CD4-positive, CD25-positive, alpha-beta regulatory T cell (primary cell): ENCODE data around the gene KLHL8. TPM values are rescaled to one million over a fixed set of nuclear protein-coding genes. Genes with fewer than 3 reads are reported as not detected.

Experiments used
- ATAC-seq, 2 donors: fragments of 150-1000 bp; cut with Tn5 transposase; one replicate each; pipeline ENCODE4 v1.10.0; 2021; ENCODE audit warnings: low read depth in 2 of 2, moderate number of reproducible peaks in 2 of 2, moderate library complexity in 1 of 2
- DNase-seq, 3 donors: peaks; one replicate each; pipeline versions ENCODE4 v3.0.0 to v3.0.0-alpha.2; 2012 to 2022; ENCODE audit warnings: mixed read lengths in 1 of 3
- H3K27ac ChIP-seq: one replicate; pipeline ENCODE4 v1.7.0; 2013; ENCODE audit warnings: mild to moderate bottlenecking, low read length; ENCODE audit not compliant: insufficient read depth, poor library complexity, severe bottlenecking
- H3K27me3 ChIP-seq: one replicate; pipeline ENCODE4 v1.7.0; 2013; ENCODE audit warnings: low read length; ENCODE audit not compliant: control insufficient read depth, insufficient read depth
- H3K36me3 ChIP-seq: one replicate; pipeline ENCODE4 v1.7.0; 2013; ENCODE audit warnings: mild to moderate bottlenecking, low read length, moderate library complexity; ENCODE audit not compliant: control insufficient read depth, insufficient read depth
- H3K4me1 ChIP-seq: 2 replicates; pipeline ENCODE4 v1.7.0; 2013; ENCODE audit warnings: mild to moderate bottlenecking, low read length; ENCODE audit not compliant: insufficient read depth, control insufficient read depth, poor library complexity, severe bottlenecking
- H3K4me3 ChIP-seq: one replicate; pipeline ENCODE4 v1.7.0; 2013; ENCODE audit warnings: low read depth, mild to moderate bottlenecking, low read length, moderate library complexity
- H3K9me3 ChIP-seq, 2 experiments: 1 replicate in 1 of 2; 2 replicates in 1 of 2; pipeline ENCODE4 v1.7.0; 2013; ENCODE audit warnings: low read length in 2 of 2, mild to moderate bottlenecking in 1 of 2, moderate library complexity in 1 of 2; ENCODE audit not compliant: control insufficient read depth in 2 of 2
- H3K27ac Mint-ChIP-seq, 3 donors: one replicate each; pipeline ENCODE4 v1.8.0; 2020 to 2022; ENCODE audit warnings: mild to moderate bottlenecking in 3 of 3, mixed read lengths in 3 of 3, moderate library complexity in 2 of 3
- H3K27me3 Mint-ChIP-seq: one replicate; pipeline ENCODE4 v1.8.0; 2022; ENCODE audit warnings: mild to moderate bottlenecking, mixed read lengths
- H3K36me3 Mint-ChIP-seq: one replicate; pipeline ENCODE4 v1.8.0; 2020; ENCODE audit warnings: mixed read lengths
- H3K4me1 Mint-ChIP-seq, 4 donors: one replicate each; pipeline ENCODE4 v1.8.0; 2020 to 2022; ENCODE audit warnings: mixed read lengths in 4 of 4, mild to moderate bottlenecking in 1 of 4
- H3K4me3 Mint-ChIP-seq, 4 donors: one replicate each; pipeline ENCODE4 v1.8.0; 2020 to 2022; ENCODE audit warnings: mild to moderate bottlenecking in 4 of 4, mixed read lengths in 4 of 4, moderate library complexity in 3 of 4
- H3K9me3 Mint-ChIP-seq, 7 donors: one replicate each; pipeline ENCODE4 v1.8.0; 2020 to 2022; ENCODE audit warnings: mixed read lengths in 7 of 7, mild to moderate bottlenecking in 3 of 7, moderate library complexity in 2 of 7
- polyA plus RNA-seq, 4 donors: library from polyadenylated mRNA; unstranded; fragments of 300-500 nt; fragmentation: Illumina TruSeq; gene quantifications; one replicate each; pipeline ENCODE4 v1.2.3, GENCODE V29; 2021
- total RNA-seq: library from RNA; stranded (reverse); gene quantifications from one replicate; pipeline ENCODE4 v1.2.3, GENCODE V29; 2022

The KLHL8 gene
- total and polyA plus RNA-seq, 5 donors from 2014 or later = 5.7 to 11.1 (median 9.1) TPM

DNA sequence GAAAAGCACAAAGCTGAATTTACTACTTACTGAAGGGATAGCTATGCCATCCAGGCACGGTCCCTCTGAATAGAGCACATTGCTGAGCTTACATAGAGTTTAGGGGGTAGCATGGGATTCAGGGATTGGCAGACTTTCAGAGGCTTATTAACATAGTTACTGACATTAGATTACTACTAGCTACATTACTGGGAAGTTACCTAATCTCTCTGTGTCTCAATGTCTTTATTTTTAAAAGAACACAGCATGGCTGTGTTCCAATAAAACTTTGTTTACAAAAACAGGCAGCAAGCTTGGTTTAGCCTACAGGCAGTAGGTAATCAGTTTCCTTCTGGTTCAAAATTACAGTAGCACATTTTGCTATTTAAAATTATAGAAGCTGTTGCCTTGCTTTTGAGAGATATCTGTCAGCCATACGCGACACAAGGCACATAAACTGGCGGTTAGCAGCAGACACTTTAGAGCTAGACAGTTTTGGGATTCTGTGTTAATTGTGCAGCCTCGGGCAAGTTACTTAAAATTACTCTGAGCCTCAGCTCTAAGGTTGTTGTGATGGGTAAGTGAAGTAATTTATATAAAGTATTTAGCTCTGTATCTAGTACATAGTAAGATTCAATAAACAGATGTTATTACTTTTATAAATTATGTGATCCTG, 6.9 kb downstream of the KLHL8 start:
- DNase-seq (no peak), ATAC-seq (no peak)
- no peak overlapping the region for H3K27ac ChIP-seq
- Mint-ChIP-seq H3K4me1 (peaks cover 12 to 20% (median 18%) of the 10 kb centered on the region in 4 donors), H3K27me3 (peaks cover 4% of the 10 kb centered on the region), H3K9me3 (no peaks in the 10 kb centered on the region), H3K27ac (no peak overlapping the region), H3K36me3 (no peaks in the 10 kb centered on the region), H3K4me3 (no peak overlapping the region)
- no peak overlapping the region for H3K4me3 ChIP-seq
- no peaks in the 10 kb centered on the region for H3K9me3 ChIP-seq
- H3K4me1 ChIP-seq = no peaks in the 10 kb centered on the region
- no peaks in the 10 kb centered on the region for H3K36me3 ChIP-seq
- H3K27me3 ChIP-seq = no peaks in the 10 kb centered on the region

DNA sequence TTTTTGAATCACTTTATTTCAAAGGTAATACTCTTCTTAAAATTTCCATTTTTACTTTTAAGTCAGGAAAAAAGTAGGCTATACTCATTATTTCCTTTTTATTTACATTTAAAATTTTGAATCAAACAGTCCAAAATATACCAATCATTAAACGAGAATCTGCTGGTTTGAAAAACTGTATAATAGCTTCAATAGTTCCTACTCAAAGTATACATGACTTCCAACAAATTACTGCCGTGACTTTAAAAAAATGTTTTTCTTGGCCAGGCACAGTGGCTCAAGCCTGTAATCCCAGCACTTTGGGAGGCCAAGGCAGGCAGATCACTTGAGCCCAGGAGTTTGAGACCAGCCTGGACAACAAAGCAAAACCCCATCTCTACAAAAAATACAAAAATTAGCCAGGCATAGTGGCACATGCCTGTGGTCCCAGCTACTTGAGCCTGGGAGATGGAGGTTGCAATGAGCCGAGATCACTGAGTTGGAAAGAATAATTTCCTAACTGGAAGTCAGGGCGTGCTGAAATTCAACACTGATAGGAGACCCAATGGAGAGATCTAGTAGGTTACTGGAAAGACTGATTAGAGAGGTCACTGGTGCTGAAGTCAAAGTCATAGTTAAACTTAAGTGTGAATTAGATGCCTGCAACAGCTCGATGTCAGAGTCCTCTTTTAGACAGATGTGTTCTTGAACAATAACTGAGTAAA, 9.0 kb downstream of the KLHL8 start:
- Mint-ChIP-seq H3K27ac (no peak overlapping the region), H3K27me3 (peaks cover 1% of the 10 kb centered on the region), H3K9me3 (peaks cover 0 to 1% (median 0%) of the 10 kb centered on the region in 7 donors), H3K36me3 (peaks cover 5% of the 10 kb centered on the region), H3K4me1 (peaks cover 7 to 17% (median 13%) of the 10 kb centered on the region in 4 donors), H3K4me3 (no peak overlapping the region)
- Histone ChIP-seq H3K27me3 (no peaks in the 10 kb centered on the region), H3K4me3 (no peak overlapping the region), H3K36me3 (no peaks in the 10 kb centered on the region), H3K4me1 (no peaks in the 10 kb centered on the region), H3K27ac (no peak overlapping the region), H3K9me3 (no peaks in the 10 kb centered on the region)
- DNase-seq = no peak
- no peak for ATAC-seq

GRCh38 chr4:87209696-87210095, 10.7 kb downstream of the KLHL8 start:
- Histone ChIP-seq H3K4me3 (no peak overlapping the region), H3K36me3 (no peaks in the 10 kb centered on the region), H3K27me3 (no peaks in the 10 kb centered on the region), H3K9me3 (no peaks in the 10 kb centered on the region), H3K27ac (no peak overlapping the region), H3K4me1 (no peaks in the 10 kb centered on the region)
- peaks cover 9 to 22% (median 17%) of the 10 kb centered on the region in 4 donors for H3K4me1 Mint-ChIP-seq
- no peaks in the 10 kb centered on the region for H3K27me3 Mint-ChIP-seq
- H3K4me3 Mint-ChIP-seq = peak overlapping the region in 1 of 4 donors; percentile 16
- peak; percentile 47 to 50 for ATAC-seq
- no peak overlapping the region for H3K27ac Mint-ChIP-seq
- peaks cover 0 to 5% (median 0%) of the 10 kb centered on the region in 7 donors for H3K9me3 Mint-ChIP-seq
- H3K36me3 Mint-ChIP-seq = peaks cover 18% of the 10 kb centered on the region
- peak in 1 of 3 donors; percentile 10 for DNase-seq

DNA sequence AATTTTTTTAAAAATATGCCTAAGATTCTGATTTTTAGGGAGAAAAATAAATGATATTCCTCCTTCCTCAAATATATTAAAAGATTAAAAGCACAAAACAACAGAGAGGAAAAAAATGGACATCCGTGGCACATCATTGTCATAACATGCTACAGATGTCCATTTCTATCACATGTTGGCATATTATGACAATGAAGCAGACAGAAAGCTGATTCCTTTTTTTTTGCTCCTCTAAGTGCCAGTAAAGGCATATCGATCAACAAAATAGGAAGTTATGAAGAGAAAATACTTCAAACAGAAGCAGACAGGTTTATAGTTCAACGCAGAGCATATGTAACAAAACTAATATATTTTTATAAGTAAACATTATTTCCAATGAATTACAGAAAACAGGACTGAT, 11.2 kb downstream of the KLHL8 start:
- Mint-ChIP-seq H3K4me3 (no peak overlapping the region), H3K27me3 (no peaks in the 10 kb centered on the region), H3K9me3 (peaks cover 0 to 5% (median 0%) of the 10 kb centered on the region in 7 donors), H3K4me1 (peaks cover 12 to 27% (median 20%) of the 10 kb centered on the region in 4 donors), H3K27ac (no peak overlapping the region), H3K36me3 (peaks cover 23% of the 10 kb centered on the region)
- H3K4me1 ChIP-seq = no peaks in the 10 kb centered on the region
- H3K27me3 ChIP-seq = no peaks in the 10 kb centered on the region
- no peak for DNase-seq
- H3K27ac ChIP-seq = no peak overlapping the region
- no peak overlapping the region for H3K4me3 ChIP-seq
- no peaks in the 10 kb centered on the region for H3K36me3 ChIP-seq
- no peaks in the 10 kb centered on the region for H3K9me3 ChIP-seq
- no peak for ATAC-seq

GRCh38 chr4:87204559-87204958, 15.9 kb downstream of the KLHL8 start:
- no peaks in the 10 kb centered on the region for H3K27me3 Mint-ChIP-seq
- Histone ChIP-seq H3K4me3 (no peak overlapping the region), H3K36me3 (no peaks in the 10 kb centered on the region), H3K27ac (no peak overlapping the region), H3K27me3 (no peaks in the 10 kb centered on the region), H3K9me3 (peaks cover 5 to 6% of the 10 kb centered on the region in 2 experiments), H3K4me1 (no peaks in the 10 kb centered on the region)
- no peak overlapping the region for H3K4me3 Mint-ChIP-seq
- peaks cover 0 to 10% (median 5%) of the 10 kb centered on the region in 7 donors for H3K9me3 Mint-ChIP-seq
- H3K4me1 Mint-ChIP-seq = peaks cover 21 to 32% (median 24%) of the 10 kb centered on the region in 4 donors
- H3K27ac Mint-ChIP-seq = no peak overlapping the region
- H3K36me3 Mint-ChIP-seq = peaks cover 30% of the 10 kb centered on the region
- no peak for ATAC-seq
- no peak for DNase-seq

DNA sequence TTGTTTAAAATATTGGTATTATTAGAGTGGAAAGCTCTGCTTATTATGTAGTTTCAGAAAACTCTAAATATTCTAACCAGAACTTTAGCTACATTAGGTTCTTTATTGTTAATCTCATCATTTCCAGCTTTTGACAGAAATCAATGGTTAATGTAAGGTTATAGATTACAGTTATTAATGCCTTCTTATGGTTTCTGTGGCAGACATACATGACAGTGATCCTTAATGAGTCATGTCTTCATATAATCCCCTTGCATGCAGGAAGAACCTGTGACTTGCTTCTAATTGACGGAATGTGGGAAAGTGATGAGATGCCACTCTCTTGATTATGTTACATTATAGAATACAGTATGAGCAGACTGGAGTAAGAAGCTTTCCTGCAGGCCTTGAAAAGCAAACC, 23.5 kb downstream of the KLHL8 start:
- Mint-ChIP-seq H3K27ac (peak overlapping the region in 1 of 3 donors; percentile 16), H3K4me1 (peaks cover 10 to 29% (median 26%) of the 10 kb centered on the region in 4 donors), H3K9me3 (no peaks in the 10 kb centered on the region), H3K36me3 (no peaks in the 10 kb centered on the region), H3K27me3 (no peaks in the 10 kb centered on the region), H3K4me3 (no peak overlapping the region)
- H3K36me3 ChIP-seq = no peaks in the 10 kb centered on the region
- no peaks in the 10 kb centered on the region for H3K4me1 ChIP-seq
- H3K9me3 ChIP-seq = no peaks in the 10 kb centered on the region
- no peak for ATAC-seq
- no peak overlapping the region for H3K27ac ChIP-seq
- no peak overlapping the region for H3K4me3 ChIP-seq
- H3K27me3 ChIP-seq = no peaks in the 10 kb centered on the region
- DNase-seq = no peak

DNA sequence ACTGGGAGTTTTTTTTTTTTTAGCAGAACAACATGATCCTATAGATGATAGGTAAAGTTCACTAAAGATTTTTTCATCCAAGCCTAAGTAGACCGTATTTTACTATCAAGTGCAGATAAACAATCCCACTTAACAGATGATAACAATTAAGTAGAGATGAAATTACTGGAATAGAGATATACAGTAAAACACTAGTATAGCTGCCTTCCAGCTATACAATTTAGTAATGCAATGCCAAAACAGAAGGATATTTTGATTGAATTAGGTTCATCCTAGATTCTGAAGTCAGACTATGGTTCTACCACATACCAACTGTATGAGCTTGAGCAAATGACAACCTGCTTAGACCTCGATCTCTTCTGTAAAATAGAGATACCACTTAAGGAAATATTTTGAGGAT, 24.3 kb downstream of the KLHL8 start:
- H3K27me3 Mint-ChIP-seq = no peaks in the 10 kb centered on the region
- no peak for ATAC-seq
- H3K4me1 Mint-ChIP-seq = peaks cover 3 to 25% (median 22%) of the 10 kb centered on the region in 4 donors

More for the DNA sequence above, 24.3 kb downstream of the KLHL8 start:
- Histone ChIP-seq H3K9me3 (no peaks in the 10 kb centered on the region), H3K36me3 (no peaks in the 10 kb centered on the region), H3K27ac (no peak overlapping the region), H3K27me3 (no peaks in the 10 kb centered on the region), H3K4me3 (no peak overlapping the region), H3K4me1 (no peaks in the 10 kb centered on the region)
- Mint-ChIP-seq H3K4me3 (no peak overlapping the region), H3K9me3 (no peaks in the 10 kb centered on the region), H3K27ac (peak overlapping the region in 1 of 3 donors; percentile 16), H3K36me3 (no peaks in the 10 kb centered on the region)
- DNase-seq = no peak
